GM18519 (cell line): ENCODE data around the gene KISS1.

Experiments
- ATAC-seq: cut with Tn5 transposase; IDR thresholded peaks from one replicate; pipeline ENCODE4 v1.9.1; 2021; ENCODE audit warnings: mild to moderate bottlenecking, moderate library complexity; ENCODE audit not compliant: unreplicated experiment, low FRiP score

KISS1 gene

GRCh38 chr1:204194080-204194479 lies 2.2 kb downstream of the KISS1 start:
- ATAC-seq, result no peak

GRCh38 chr1:204192589-204193352 lies 3.5 kb downstream of the KISS1 start:
- no peak for ATAC-seq

- no peak for ATAC-seq
Observed at GRCh38 chr1:204192046-204192445, 4.2 kb downstream of the KISS1 start.

- ATAC-seq, result no peak
Observed at GRCh38 chr1:204191456-204191855, 4.8 kb downstream of the KISS1 start.

DNA sequence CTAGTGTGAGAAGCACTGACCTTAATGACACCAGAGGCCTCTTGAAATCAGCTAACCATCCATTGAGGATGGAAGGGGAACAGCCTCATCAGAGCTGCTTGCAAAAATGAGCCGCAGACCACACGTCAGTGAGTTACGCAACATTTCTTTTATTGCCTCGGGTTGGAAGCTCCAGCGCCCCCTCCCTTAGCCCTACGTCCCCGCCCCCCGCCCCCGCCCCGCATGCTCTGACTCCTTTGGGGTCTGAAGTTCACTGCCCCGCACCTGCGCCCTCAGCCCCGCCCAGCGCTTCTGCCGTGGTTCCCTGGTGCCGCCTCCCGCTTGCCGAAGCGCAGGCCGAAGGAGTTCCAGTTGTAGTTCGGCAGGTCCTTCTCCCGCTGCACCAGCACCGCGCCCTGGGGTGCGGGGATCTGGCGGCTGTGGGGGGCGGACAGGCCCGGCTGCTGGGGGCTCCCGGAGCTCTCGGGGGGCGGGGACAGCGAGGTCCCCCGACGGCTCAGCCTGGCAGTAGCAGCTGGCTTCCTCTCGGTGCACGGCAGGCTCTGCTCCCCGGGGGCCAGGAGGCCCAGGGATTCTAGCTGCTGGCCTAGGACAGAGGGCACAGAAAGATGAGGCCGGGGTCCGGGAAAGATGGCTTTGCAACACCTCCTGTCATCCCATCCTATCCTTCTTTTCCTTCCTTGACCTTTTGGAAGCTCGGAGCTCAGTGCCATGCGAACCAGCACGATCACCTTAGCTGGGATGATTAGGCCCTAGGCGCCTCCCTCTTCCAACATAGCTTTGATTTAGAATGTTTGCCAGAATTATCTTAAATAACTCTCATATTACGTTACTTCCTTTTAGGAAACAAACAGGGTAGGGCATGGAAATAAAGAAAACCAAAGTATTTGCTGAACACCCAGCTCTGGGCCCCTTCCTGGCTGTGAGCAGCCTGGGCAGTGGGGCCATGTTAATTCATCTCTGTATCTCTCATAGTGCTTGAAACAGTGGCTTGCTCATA lies 5.8 kb downstream of the KISS1 start:
- ATAC-seq, result no peak

DNA sequence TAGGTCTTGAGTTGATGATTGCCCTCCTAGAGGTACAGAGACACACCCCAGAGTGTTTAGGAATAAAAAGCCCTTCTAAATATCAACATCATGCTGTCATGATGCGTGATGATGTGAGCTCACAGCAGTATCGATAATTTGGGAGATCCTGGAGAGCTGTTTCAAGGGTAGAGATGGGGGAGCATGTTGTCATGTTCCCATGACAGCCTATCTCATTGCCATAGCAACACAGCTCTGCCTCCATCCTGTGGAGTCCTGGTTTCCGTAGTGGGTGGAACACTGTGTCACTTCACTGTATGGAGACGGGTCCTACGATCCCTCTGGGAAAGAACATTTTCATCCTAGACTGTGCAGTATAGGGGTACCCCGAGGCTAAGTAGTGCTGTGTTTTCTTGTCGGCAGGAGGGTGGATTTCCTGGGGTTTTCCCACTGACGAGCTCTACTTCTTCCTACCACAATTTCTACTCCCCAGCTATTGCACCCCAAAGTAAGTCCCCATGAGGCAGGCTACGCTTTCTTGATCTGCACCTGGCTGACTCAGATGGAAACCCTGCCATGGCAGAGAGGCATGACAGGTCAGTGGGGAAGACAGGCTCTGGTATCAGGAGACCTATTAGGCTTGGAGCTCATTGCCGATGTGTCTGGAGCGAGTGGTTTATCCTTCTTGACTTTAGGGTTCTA lies 7.2 kb downstream of the KISS1 start:
- ATAC-seq, result no peak

GRCh38 chr1:204186597-204186996 lies 9.7 kb downstream of the KISS1 start:
- ATAC-seq, result no peak

GRCh38 chr1:204181116-204181515 lies 15.2 kb downstream of the KISS1 start:
- ATAC-seq, result no peak

- no peak for ATAC-seq
Observed at GRCh38 chr1:204180133-204180532, 16.2 kb downstream of the KISS1 start.

- no peak for ATAC-seq
Observed at GRCh38 chr1:204178487-204179281, 17.6 kb downstream of the KISS1 start.

DNA sequence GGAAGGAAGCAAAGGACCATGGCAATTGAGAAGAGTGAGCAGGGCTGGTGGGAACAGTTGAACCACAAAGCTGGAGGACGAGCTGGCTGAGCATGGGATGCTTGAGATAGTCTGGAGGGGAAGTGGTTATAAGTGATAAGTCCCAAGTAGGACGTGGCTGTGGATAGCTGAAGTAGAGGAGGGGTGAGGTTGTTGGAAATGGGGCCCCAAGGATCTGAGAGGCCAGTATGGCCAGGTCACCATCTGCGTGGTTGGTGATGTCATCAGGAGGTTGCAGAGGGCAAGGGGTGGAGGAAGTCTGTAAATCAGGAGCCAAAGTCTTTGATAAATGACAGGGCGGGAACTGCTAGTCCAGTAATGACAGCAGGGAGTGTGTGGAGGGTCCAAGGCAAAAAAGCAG lies 19.2 kb downstream of the KISS1 start:
- no peak for ATAC-seq

DNA sequence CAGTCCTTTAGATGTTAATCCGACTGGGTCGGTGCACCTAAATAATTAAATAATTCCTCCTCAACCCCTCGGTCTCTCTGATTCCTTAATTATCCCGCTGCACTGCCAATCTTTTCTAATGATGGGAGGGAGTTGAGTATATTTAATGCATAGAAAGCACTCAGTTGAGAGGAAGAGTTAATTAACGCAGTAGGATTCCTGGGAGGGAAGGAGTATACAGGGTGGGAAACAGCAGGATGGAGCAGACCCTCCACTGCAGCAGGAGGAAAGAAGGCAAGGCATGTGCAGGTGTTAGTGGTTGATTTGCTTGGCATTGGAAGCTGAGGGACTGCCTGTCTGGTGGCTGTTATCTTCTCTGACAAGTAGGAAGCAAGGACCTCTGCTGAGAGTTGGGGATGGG lies 20.2 kb downstream of the KISS1 start:
- no peak for ATAC-seq

- ATAC-seq, result no peak
Observed at GRCh38 chr1:204174958-204175357, 21.3 kb downstream of the KISS1 start.

DNA sequence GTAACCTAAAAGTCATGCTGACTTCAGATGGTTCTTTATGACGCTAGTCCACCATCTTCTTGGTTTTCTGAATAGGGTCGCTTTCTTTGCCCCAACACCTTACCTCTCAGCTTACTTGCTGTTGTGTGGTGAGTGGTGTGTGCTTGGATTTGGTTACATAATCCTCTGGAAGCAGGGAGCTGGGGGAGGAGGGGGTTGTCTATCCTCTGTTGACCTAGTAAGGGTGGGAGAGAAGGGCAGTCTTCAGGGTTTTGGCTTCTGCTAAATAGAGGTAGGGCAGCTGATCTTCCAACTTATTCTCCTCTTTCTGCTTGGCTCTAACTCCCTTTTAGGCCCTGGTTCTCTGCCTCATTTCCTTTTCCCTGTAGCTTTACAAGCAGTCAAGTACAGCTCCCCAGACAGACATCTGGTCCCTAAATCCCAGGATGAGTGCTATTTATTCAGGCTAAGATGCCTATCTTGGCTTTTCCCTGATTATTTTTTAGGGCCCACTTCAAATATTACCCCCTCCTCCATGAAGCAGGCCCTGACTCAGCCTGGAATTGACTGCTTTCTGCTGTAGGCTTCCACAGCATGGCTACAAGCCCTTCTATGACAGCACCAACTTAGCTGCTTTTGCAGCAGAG lies 23.8 kb downstream of the KISS1 start:
- no peak for ATAC-seq

DNA sequence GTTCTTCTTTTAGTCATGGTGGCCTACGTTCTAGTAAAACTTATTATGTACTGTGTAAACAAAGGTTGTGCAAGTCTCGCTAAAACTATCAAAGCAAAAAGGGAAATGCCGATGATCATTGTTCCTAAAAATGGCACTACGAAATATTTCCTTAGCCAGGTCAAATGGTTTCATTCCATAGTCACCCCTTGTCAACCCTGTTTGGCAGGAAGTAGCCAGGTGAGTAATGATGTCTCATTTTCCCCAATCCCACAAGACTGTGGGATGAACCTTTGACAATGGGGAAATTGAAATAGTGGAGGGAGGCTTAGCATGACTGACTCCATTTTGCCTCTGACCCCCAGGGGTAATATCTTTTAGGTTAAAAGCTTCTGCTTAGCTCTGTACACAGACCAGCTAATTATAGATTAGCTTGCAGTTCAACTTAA lies 24.5 kb downstream of the KISS1 start:
- ATAC-seq, result no peak

DNA sequence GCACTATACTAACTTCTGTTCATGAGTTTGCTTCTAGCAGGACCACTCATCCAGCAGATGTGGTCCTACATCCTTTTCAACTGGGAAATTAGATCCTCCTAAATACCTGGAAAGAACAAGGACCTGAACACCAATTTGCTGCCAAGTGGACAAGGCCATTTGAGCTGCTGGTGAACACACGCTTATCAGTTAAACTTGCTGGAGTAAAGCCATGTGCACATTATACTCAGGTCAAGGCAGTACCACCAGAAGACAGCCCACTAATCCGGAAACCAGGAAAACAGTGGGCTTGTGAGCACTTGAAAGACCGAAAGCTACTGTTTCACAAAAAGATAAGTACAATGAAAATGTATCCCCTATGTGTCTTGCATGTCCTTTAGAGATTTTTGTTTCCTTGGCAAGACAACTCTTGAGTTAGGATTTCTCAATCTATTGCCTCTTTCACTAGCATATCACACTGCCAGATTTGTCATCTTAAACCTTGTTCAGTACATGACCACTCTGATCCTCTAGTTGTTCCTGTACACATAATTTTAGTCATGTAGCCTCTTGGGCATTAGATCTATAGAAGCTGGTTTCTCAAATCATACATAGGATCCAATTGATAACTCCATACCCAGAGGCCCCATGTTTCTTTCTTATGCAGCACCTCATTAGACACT lies 25.7 kb downstream of the KISS1 start:
- ATAC-seq, result no peak

DNA sequence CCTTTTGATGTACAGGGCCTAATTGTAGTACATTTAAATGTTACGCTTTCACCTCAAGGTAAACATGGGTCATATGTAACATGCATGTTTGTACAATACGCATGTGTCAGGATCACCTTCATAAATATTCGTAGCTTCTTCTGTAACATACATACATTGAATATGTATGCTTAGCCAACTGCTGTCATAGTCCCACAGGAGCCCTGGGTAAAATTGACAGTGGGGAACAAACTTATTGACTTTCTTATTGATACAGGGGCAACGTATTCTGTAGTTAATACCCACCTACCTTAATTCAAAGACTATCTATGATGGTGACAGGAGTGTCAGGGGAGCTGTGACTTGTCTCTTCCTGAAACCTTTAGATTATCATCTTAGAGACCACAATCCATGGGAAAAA lies 26.4 kb downstream of the KISS1 start:
- no peak for ATAC-seq

DNA sequence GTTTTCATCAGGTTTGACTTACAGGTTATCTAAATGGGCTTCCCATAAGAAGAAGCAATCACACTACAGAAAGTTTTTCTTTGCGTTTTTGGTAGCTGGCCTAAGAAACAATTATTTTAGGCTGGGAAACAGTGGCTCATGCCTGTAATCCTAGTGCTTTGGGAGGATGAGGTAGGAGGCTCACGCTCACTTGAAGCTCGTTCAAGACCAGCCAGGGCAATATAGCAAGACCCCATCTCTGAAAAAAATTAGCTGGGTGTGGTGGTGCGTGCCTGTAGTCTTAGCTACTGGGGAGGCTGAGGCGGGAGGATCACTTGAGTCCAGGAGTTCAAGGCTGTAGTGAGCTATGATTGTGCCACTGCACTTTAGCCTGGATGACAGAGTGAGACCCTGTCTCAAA lies 28.6 kb downstream of the KISS1 start:
- no peak for ATAC-seq

DNA sequence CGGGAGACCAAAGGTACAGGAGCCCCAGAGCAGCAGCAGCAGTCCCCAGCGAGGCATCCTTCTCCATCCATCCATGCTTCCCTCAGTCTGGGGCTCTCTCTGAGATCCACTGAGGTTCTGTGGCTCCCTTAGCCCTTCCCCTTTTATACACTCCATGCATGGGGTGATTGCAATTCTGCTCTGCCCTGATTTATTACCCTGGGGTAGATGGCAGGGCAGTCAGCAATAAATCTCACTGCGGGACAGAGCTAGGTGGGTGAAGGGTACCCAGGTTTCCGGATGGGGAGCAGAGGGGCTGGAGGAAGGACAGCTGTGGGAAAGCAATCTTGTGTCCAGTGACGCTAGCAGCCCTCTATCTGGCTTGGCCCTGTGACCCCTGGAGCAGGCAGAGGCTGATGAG lies 30.1 kb downstream of the KISS1 start, which contains the start of gene REN:
Gene REN, minus strand, starts transcription at position 119 of the 400 bp plus-strand sequence. Its CDS starts 44 bp downstream, at position 75.
- no peak for ATAC-seq
